Subcutaneous abdominal adipose tissue (tissue), 5 donors: ENCODE data around the gene CLDN6.

Experiments used
- H3K27ac ChIP-seq: one replicate; pipeline ENCODE4 v1.7.0; 2013; ENCODE audit warnings: low read depth, mild to moderate bottlenecking, inconsistent platforms, low read length, moderate library complexity
- H3K27me3 ChIP-seq, 5 donors: one replicate each; pipeline ENCODE4 v1.7.0; 2013; ENCODE audit warnings: low read length in 5 of 5, inconsistent platforms in 1 of 5; ENCODE audit not compliant: control insufficient read depth in 5 of 5, insufficient read depth in 4 of 5
- H3K36me3 ChIP-seq, 5 donors: one replicate each; pipeline ENCODE4 v1.7.0; 2013; ENCODE audit warnings: low read length in 5 of 5; ENCODE audit not compliant: control insufficient read depth in 5 of 5, insufficient read depth in 5 of 5
- H3K4me1 ChIP-seq, 5 donors: one replicate each; pipeline ENCODE4 v1.7.0; 2013; ENCODE audit warnings: low read length in 5 of 5, mild to moderate bottlenecking in 3 of 5, moderate library complexity in 1 of 5; ENCODE audit not compliant: control insufficient read depth in 5 of 5, insufficient read depth in 5 of 5
- H3K4me3 ChIP-seq, 5 donors: one replicate each; pipeline ENCODE4 v1.7.0; 2013; ENCODE audit warnings: low read length in 5 of 5, low read depth in 1 of 5
- H3K9ac ChIP-seq, 5 donors: one replicate each; pipeline ENCODE4 v1.7.0; 2013; ENCODE audit warnings: low read length in 5 of 5, mild to moderate bottlenecking in 4 of 5, moderate library complexity in 3 of 5
- H3K9me3 ChIP-seq, 5 donors: one replicate each; pipeline ENCODE4 v1.7.0; 2013; ENCODE audit warnings: low read length in 5 of 5; ENCODE audit not compliant: control insufficient read depth in 5 of 5
- donor health status: healthy.
- donor health status: healthy.
- donor health status: healthy.
- donor health status: healthy.
- donor health status: healthy.

Gene CLDN6

DNA sequence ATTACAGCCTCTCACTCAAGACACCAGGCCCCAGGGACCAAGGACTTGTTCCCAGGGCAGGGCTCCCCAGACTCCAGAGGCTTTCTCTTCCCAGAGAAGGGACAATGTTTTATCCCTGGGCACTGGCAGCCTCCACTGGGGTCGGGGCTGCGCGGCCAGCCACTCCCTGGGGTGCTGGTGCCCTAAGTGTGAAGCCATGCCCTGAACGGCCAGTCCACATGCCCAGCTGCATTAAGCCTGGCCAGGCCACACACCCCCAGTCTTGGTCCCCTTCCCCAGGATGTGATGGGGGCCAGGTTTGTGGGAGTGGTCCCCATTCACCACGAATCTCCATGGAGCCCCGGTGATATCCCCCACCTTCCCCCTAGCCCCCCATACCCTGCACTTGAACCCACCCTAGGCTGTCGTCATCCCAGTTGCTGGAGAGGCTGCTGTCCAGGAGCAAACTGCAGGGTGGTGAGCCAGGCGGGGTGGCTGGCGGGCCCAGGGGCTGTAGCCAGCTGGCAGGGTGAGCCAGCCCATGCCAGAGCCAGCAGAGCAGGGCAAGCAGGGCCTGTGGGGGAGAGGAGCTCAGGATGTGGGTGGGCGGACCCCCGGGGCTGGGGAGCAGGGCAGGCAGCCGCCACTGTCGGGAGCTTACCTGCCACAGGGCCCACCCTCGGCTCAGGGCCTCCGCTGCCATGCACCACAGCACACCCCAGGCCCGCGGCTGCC is 44.2 kb downstream of the CLDN6 start:
- Histone ChIP-seq H3K27me3 (peaks cover 0 to 13% (median 0%) of the 10 kb centered on the region in 5 donors), H3K9ac (no peak overlapping the region), H3K9me3 (no peaks in the 10 kb centered on the region), H3K4me3 (no peak overlapping the region), H3K4me1 (peaks cover 0 to 26% (median 18%) of the 10 kb centered on the region in 5 donors), H3K27ac (no peak overlapping the region), H3K36me3 (peaks cover 0 to 4% (median 0%) of the 10 kb centered on the region in 5 donors)

DNA sequence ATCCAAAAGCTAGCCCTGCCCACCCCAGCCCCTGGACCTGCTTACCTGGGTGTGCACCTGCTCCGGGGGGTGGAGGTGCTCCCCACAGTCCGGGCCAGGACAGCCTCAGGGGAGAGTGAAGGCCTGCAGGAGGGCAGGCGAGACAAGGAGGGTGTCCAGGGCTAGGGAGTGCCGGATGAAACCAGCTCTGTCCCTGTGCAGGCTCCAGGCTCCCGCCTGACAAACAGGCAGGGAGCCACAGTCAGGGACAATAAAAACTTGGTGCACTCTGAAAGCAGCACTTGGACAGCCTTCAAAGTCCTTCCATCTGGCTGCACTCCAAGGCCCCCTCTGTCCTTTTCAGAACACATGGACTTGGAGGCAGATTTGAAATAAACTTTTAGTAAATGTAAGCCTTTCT is 44.9 kb downstream of the CLDN6 start:
- H3K4me3 ChIP-seq, result no peak overlapping the region
- peaks cover under 1 to 17% (median 3%) of the 10 kb centered on the region in 5 donors for H3K27me3 ChIP-seq
- H3K36me3 ChIP-seq, result peaks cover 0 to 4% (median 0%) of the 10 kb centered on the region in 5 donors
- H3K27ac ChIP-seq, result no peak overlapping the region
- peaks cover 0 to 33% (median 24%) of the 10 kb centered on the region in 5 donors for H3K4me1 ChIP-seq
- H3K9ac ChIP-seq, result no peak overlapping the region
- H3K9me3 ChIP-seq, result no peaks in the 10 kb centered on the region

GRCh38 chr16:2971985-2972784 is 45.8 kb downstream of the CLDN6 start:
- Histone ChIP-seq H3K27me3 (peaks cover 6 to 21% (median 11%) of the 10 kb centered on the region in 5 donors), H3K4me3 (no peak overlapping the region), H3K4me1 (peaks cover 0 to 41% (median 28%) of the 10 kb centered on the region in 5 donors), H3K9me3 (no peaks in the 10 kb centered on the region), H3K36me3 (peaks cover 0 to 4% (median 0%) of the 10 kb centered on the region in 5 donors), H3K9ac (no peak overlapping the region), H3K27ac (no peak overlapping the region)

DNA sequence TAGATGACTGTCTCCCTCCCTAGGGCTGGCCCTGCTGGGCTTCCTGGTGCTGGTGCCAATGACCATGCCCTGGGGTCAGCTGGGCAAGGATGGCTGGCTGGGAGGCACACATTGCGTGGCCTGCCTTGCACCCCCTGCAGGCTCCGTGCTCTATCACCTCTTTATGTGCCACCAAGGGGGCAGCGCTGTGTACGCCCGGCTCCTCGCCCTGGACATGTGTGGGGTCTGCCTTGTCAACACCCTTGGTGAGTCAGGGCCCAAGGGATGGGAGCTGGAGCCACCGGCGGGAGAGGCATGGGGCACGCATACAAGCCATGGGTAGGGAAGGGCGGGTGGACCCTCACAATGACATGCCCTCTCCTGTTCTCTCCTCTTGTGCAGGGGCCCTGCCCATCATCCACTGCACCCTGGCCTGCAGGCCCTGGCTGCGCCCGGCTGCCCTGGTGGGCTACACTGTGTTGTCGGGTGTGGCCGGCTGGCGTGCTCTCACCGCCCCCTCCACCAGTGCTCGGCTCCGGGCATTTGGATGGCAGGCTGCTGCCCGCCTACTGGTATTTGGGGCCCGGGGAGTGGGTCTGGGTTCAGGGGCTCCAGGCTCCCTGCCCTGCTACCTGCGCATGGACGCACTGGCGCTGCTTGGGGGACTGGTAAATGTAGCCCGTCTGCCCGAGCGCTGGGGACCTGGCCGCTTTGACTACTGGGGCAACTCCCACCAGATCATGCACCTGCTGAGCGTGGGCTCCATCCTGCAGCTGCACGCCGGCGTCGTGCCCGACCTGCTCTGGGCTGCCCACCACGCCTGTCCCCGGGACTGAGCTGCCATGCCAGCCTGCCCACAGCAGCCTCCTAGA is 46.6 kb downstream of the CLDN6 start:
- H3K9ac ChIP-seq, result no peak overlapping the region

GRCh38 chr16:2970563-2970962 is 47.4 kb downstream of the CLDN6 start:
- Histone ChIP-seq H3K4me3 (peak overlapping the region in 3 of 5 donors; percentile 72 to 78 (median 78)), H3K36me3 (peaks cover 0 to 4% (median 0%) of the 10 kb centered on the region in 5 donors), H3K27ac (no peak overlapping the region), H3K9ac (peak overlapping the region in 2 of 5 donors; percentile 53 to 64), H3K9me3 (no peaks in the 10 kb centered on the region), H3K27me3 (peaks cover 12 to 35% (median 25%) of the 10 kb centered on the region in 5 donors), H3K4me1 (peaks cover 0 to 47% (median 31%) of the 10 kb centered on the region in 5 donors)

More for the DNA sequence above, 46.6 kb downstream of the CLDN6 start:
- Histone ChIP-seq H3K4me3 (no peak overlapping the region), H3K27me3 (peaks cover 6 to 27% (median 17%) of the 10 kb centered on the region in 5 donors), H3K36me3 (peaks cover 0 to 4% (median 0%) of the 10 kb centered on the region in 5 donors), H3K9me3 (no peaks in the 10 kb centered on the region), H3K4me1 (peaks cover 0 to 47% (median 31%) of the 10 kb centered on the region in 5 donors), H3K27ac (no peak overlapping the region)

GRCh38 chr16:2969545-2970521 is 48.1 kb downstream of the CLDN6 start:
- Histone ChIP-seq H3K27me3 (peaks cover 13 to 39% (median 26%) of the 10 kb centered on the region in 5 donors), H3K36me3 (peaks cover 0 to 4% (median 0%) of the 10 kb centered on the region in 5 donors), H3K4me3 (peak overlapping the region in 4 of 5 donors; percentile 72 to 79 (median 78)), H3K27ac (no peak overlapping the region), H3K9ac (peak overlapping the region in 4 of 5 donors; percentile 21 to 64 (median 56)), H3K9me3 (no peaks in the 10 kb centered on the region), H3K4me1 (peaks cover 0 to 49% (median 32%) of the 10 kb centered on the region in 5 donors)

DNA sequence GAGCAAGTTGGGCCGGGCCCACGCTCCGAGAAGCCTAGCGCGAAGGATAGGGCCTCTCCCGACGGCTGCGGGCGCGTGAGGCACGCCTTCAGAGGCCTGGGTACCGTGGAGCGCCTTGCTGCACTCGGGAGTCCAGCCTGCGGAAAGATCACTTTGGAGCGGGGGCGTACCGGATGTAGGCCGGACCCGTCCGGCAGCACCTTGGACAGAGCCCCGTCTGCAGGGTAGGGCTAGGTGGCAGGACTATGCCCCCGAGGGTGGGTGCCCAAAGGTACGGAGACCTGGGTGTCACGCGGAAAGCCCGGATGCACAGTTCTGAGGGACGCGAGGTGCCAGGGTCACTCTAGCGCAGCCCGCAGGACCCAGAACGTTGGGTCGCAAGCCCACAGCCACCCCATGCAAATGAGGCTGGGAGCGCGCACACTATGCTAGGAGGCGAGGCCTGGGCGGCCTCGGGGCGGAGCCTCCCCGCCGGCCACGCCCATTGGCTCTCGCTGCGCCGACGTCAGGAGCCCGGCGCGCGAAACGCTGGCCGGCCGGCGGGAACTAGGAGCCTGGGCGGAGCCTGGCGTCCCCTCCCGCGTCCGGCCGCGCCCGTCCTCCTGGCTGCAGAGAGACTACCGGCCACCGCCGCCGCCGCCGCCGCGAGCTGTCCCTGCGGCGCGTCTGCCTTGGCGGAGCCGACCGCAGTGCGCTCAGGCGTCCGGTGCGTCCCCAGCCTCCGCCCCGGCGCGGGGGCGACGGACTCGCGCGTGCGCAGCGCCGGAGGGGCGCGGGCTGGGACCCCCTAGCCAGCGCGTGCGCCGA is 49.0 kb downstream of the CLDN6 start, which contains the start of gene PAQR4:
Gene PAQR4, plus strand, starts transcription at position 611 of the 807 bp plus-strand sequence. CDS start 327 bp downstream, outside the sequence.
- H3K27ac ChIP-seq, result no peak within 1 kb of the TSS
- H3K4me1 ChIP-seq, result peaks cover 0 to 57% (median 41%) of the 10 kb centered on the region in 5 donors
- peaks cover 22 to 46% (median 35%) of the 10 kb centered on the region in 5 donors for H3K27me3 ChIP-seq
- H3K9me3 ChIP-seq, result no peaks in the 10 kb centered on the region
- peak within 1 kb of the TSS in 4 of 5 donors; percentile 21 to 64 (median 56) for H3K9ac ChIP-seq
- peaks cover 0 to 4% (median 0%) of the 10 kb centered on the region in 5 donors for H3K36me3 ChIP-seq
- H3K4me3 ChIP-seq, result peak within 1 kb of the TSS in 4 of 5 donors; percentile 72 to 79 (median 78)

- peaks cover 0 to 4% (median 0%) of the 10 kb centered on the region in 5 donors for H3K36me3 ChIP-seq
- peaks cover 0 to 63% (median 46%) of the 10 kb centered on the region in 5 donors for H3K4me1 ChIP-seq
- peak overlapping the region in 4 of 5 donors; percentile 72 to 79 (median 78) for H3K4me3 ChIP-seq
- H3K27me3 ChIP-seq, result peaks cover 28 to 52% (median 40%) of the 10 kb centered on the region in 5 donors
- no peak overlapping the region for H3K9ac ChIP-seq
- H3K9me3 ChIP-seq, result no peaks in the 10 kb centered on the region
- no peak overlapping the region for H3K27ac ChIP-seq
These were observed 49.6 kb downstream of the CLDN6 start for GRCh38 chr16:2968368-2968737.
